GM13976 (cell line): ENCODE results near the gene CECR2.

Experiments used
- DNase-seq: peaks from one replicate; pipeline ENCODE4 v3.0.0; 2012; ENCODE audit warnings: low spot score
- CTCF ChIP-seq: IDR thresholded peaks from 2 replicates; pipeline ENCODE4 v1.5.1; 2012; ENCODE audit warnings: borderline replicate concordance, mild to moderate bottlenecking; ENCODE audit not compliant: insufficient read depth; ENCODE audit errors: extremely low read depth, missing control alignments, control extremely low read depth
- in situ Hi-C: fragments of 300-500 bp; cut with MboI; formaldehyde crosslinking; loops from one replicate; pipeline ENCODE4 v1.12.0; 2022; ENCODE audit warnings: low sequenced_read_pairs, mixed read lengths, inconsistent platforms; ENCODE audit not compliant: unreplicated experiment

The CECR2 gene

DNA sequence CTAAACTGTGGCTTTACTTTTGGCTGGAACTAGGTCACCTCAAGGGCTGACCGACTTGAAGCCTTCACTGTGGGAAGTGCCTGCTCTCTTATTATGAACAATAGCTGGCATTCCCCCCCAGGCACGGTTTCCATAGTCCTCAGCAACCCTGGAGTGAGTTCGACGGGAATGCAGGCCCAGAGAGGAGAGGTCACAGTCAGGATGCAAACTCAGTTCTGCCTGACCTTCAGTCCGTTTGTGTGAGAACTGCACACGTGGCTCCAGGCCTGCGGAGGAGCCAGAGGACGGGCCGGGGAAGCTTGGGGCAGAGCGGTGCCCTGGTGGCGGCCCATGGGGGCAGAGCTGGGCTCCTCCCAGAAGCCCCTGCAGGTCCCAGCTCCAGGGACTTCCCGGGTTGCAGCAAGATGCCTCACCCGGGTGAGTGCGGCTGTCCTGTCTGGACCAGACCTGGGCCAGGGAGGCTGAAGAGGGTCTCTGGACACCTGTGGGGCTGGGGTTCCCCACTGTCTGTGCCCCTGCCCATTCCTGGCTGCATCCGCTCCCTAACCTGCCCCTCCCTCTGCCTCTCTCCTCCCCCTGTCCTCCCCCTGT, 211.3 kb downstream of the CECR2 start:
- DNase-seq: peak; percentile 17
- in situ Hi-C loops: no loop called here
- no peak for TF ChIP-seq CTCF

DNA sequence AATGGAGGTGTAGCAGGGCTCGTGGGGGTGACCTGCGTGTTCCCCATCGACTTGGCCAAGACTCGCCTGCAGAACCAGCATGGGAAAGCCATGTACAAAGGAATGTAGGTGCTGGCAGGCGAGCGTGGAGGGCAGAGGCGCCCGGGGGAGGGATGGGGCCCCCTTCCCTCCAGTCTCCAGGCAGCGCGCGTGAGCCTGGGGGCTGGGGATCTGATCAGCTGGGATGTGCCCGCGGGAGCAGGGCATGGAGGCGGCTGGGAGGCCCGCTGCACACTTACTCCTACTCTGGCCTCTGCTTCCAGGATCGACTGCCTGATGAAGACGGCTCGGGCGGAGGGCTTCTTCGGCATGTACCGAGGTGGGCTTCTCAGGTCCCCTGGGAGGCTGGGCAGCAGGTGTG, 211.8 kb downstream of the CECR2 start:
- no peak for TF ChIP-seq CTCF
- DNase-seq: peak; percentile 31

DNA sequence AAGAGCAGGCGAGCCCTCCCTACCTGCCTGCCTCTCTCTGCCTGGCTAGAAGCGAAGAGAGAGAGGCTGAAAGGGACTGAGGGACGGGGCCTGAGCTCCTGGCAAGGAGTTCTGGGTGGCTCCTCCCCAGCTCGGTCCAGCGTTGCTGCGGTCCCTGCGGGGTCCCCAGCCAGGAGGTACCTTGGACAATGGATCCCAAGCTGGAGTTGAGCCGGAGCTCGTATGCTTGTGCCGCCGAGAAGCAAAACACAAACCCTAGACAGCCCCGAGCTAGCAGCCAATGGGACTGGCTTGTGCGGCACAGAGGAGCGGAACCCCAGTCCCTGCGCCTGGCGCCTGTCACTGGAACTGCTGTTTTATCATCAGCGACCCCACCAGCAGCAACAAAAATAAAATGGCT, 212.4 kb downstream of the CECR2 start:
- peak; percentile 21 for DNase-seq
- no peak for TF ChIP-seq CTCF
- in situ Hi-C loops: no loop called here

More for the DNA sequence above, 211.8 kb downstream of the CECR2 start:
- in situ Hi-C loops: no loop called here

DNA sequence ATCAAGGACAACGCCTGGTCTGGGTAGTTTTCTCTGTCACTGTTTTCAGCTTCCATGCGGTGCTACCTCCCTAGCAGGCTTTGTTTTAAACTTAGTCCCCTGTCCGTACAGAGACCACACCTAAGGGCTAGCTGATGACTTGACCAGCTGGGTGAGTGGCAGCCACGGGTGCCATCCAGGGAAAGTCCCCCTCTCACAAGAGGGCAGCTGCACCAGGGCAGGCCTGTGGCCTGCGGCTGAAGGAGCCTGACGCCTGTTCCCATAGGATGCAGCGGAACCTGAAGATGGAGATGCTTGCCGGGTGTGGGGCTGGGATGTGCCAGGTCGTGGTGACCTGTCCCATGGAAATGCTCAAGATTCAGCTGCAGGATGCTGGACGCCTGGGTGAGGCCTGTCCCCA, 213.9 kb downstream of the CECR2 start:
- TF ChIP-seq CTCF: no peak
- in situ Hi-C loops: no loop called here
- no peak for DNase-seq

- in situ Hi-C loops: no loop called here
- DNase-seq: no peak
- TF ChIP-seq CTCF: no peak
Measured at GRCh38 chr22:17586831-17587440, 217.7 kb downstream of the CECR2 start.

- in situ Hi-C loops: no loop called here
- no peak for DNase-seq
- no peak for TF ChIP-seq CTCF
Measured at GRCh38 chr22:17587629-17588028, 218.4 kb downstream of the CECR2 start.
